Measurements from ENCODE around the gene GEMIN7. TPM values are rescaled to one million over a fixed set of nuclear protein-coding genes. Genes with fewer than 3 reads are reported as not detected.

Gene GEMIN7
- total and polyA plus RNA-seq, 10 donors, result 19.6 to 51.1 (median 27.4) TPM

- Histone ChIP-seq H3K4me3 (no peak overlapping the region), H3K4me1 (peaks cover 24 to 45% (median 42%) of the 10 kb centered on the region in 6 donors), H3K27me3 (replicated peaks in 1 of 7) (no peaks in the 10 kb centered on the region), H3K36me3 (peaks cover 3 to 82% (median 72%) of the 10 kb centered on the region in 6 donors), H3K27ac (peak overlapping the region in 3 of 8 donors; percentile 95 to 99 (median 98)), H3K9me3 (peaks cover 0 to 8% (median 5%) of the 10 kb centered on the region in 8 donors)
- TF ChIP-seq POLR2AphosphoS5 (IDR thresholded peaks at IDR 0.05), result peak in 1 of 3 donors; percentile 41
- TF ChIP-seq, protein P1, sequence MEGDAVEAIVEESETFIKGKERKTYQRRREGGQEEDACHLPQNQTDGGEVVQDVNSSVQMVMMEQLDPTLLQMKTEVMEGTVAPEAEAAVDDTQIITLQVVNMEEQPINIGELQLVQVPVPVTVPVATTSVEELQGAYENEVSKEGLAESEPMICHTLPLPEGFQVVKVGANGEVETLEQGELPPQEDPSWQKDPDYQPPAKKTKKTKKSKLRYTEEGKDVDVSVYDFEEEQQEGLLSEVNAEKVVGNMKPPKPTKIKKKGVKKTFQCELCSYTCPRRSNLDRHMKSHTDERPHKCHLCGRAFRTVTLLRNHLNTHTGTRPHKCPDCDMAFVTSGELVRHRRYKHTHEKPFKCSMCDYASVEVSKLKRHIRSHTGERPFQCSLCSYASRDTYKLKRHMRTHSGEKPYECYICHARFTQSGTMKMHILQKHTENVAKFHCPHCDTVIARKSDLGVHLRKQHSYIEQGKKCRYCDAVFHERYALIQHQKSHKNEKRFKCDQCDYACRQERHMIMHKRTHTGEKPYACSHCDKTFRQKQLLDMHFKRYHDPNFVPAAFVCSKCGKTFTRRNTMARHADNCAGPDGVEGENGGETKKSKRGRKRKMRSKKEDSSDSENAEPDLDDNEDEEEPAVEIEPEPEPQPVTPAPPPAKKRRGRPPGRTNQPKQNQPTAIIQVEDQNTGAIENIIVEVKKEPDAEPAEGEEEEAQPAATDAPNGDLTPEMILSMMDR (IDR thresholded peaks at IDR 0.05 in 8 of 11, conservative IDR thresholded peaks at IDR 0.05 in 3 of 11), result no peak
- intact Hi-C loops (cut with DNase I; ENCODE audit: low total_unique reads), result no loop called here
- DNase-seq, result peak; percentile 80
- 90 to 95% (median 94%) methylated on average over 21 to 37 of the region's 37 CpGs for WGBS, 5 donors
Measured at GRCh38 chr19:45037393-45038169, 41.5 kb upstream of the GEMIN7 start.

DNA sequence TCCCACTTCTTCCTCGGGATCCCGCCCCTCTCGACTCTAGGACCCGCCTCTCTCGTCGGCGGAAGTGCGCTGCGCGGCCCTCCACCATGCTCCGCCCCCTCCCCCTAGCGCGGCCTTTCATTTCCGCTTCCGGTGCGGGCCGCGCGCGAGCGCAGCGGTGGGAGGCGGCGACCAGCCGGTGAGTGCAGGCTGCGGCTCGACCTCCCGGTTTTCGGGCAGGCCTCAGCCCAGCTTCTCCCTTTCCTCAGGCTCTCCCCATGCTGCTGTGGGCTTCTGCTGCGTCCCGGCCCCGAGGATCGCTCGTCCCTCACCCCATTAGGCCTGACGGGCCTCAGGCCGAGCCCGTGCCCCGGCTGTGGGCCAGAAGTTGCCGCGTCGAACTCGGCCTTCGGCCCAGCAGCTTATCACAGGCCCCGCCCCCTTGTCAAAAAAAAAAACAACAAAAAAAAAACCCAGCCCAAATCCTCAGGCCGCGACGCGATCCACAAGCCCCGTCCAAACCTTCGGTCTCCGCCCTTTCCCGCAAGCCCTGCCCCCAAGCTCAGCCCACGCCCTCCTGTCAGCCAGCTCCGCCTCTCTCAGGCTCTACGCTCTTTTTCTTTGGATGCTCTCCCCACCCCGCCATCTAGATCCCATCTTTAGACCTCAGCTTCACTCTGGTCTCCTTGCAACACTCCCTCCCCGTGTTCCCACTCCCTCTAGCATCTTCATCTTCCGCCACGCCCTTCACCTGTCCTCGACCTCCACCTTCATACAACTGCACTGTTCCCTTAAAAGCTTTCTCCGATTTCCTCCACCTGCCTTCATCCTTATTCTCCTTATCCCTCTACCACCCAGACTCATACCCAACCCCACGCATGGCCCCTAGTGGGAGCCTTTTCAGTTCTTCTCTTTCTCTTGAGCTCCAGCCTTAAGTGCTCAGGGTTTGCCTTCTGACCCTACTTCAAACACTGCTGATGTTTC, 39.8 kb upstream of the GEMIN7 start, which contains the start of gene CLASRP:
Gene CLASRP (plus strand): TSS at position 115 of the 963 bp plus-strand sequence. CDS start 1,168 bp downstream, outside the sequence.
- WGBS, 5 donors, result 2 to 4% (median 3%) methylated on average over 49 to 62 of the region's 62 CpGs
- peak; percentile 98 to 100 (median 99) for TF ChIP-seq POLR2AphosphoS5 (IDR thresholded peaks at IDR 0.05)
- TF ChIP-seq POLR2A (IDR thresholded peaks at IDR 0.05), result peak; percentile 69 to 91 (median 88)
- TF ChIP-seq, protein P1 (IDR thresholded peaks at IDR 0.05 in 8 of 11, conservative IDR thresholded peaks at IDR 0.05 in 3 of 11), result peak in 2 of 11 experiments; percentile 25 to 26
- DNase-seq, result peak; percentile 97
- Histone ChIP-seq H3K9me3 (peaks cover 0 to 8% (median 5%) of the 10 kb centered on the region in 8 donors), H3K4me1 (peaks cover 24 to 57% (median 50%) of the 10 kb centered on the region in 6 donors), H3K27me3 (replicated peaks in 1 of 7) (no peaks in the 10 kb centered on the region), H3K4me3 (peak within 1 kb of the TSS; percentile 79 to 97 (median 86)), H3K27ac (peak within 1 kb of the TSS; percentile 84 to 99 (median 96)), H3K36me3 (peaks cover under 1 to 82% (median 71%) of the 10 kb centered on the region in 6 donors)
- intact Hi-C loops (cut with DNase I; ENCODE audit: low total_unique reads), result no loop called here

GRCh38 chr19:45040059-45040771, 38.8 kb upstream of the GEMIN7 start:
- WGBS, 5 donors, result 51 to 72% (median 66%) methylated on average over 15 to 19 of the region's 19 CpGs
- peak overlapping the region; percentile 84 to 99 (median 96) for H3K27ac ChIP-seq
- no peaks in the 10 kb centered on the region for H3K27me3 ChIP-seq (replicated peaks in 1 of 7)
- no peak for DNase-seq
- peaks cover 0 to 8% (median 5%) of the 10 kb centered on the region in 8 donors for H3K9me3 ChIP-seq
- H3K36me3 ChIP-seq, result peaks cover 0 to 82% (median 71%) of the 10 kb centered on the region in 6 donors
- TF ChIP-seq, protein P1 (IDR thresholded peaks at IDR 0.05 in 8 of 11, conservative IDR thresholded peaks at IDR 0.05 in 3 of 11), result no peak
- TF ChIP-seq POLR2A (IDR thresholded peaks at IDR 0.05) (no peak), POLR2AphosphoS5 (IDR thresholded peaks at IDR 0.05) (no peak)
- H3K4me1 ChIP-seq, result peaks cover 27 to 67% (median 58%) of the 10 kb centered on the region in 6 donors
- intact Hi-C loops (cut with DNase I; ENCODE audit: low total_unique reads), result loop anchor here (10.0 kb wide), 1 partner anchor 145 kb away; the partner anchor contains the start of gene TOMM40
- H3K4me3 ChIP-seq, result peak overlapping the region; percentile 79 to 97 (median 86)

Data from spleen (tissue), 11 donors.